Activated T-cell treated with anti-CD3 and anti-CD28 coated beads, Interleukin-2, amount 50 U/mL, for 4 hours (primary cell): ENCODE data around the gene SLC6A20. TPM values are rescaled to one million over a fixed set of nuclear protein-coding genes. Genes with fewer than 3 reads are reported as not detected.

Source experiments
- ATAC-seq, 2 donors: fragments of 200-7000 bp; cut with Tn5 transposase; one replicate each; pipeline ENCODE4 v1.10.0; 2021
- DNase-seq: peaks from one replicate; pipeline ENCODE4 v3.0.0-alpha.2; 2020
- H3K27me3 Mint-ChIP-seq: one replicate; pipeline ENCODE4 v1.8.0; 2021; ENCODE audit warnings: low read depth, mixed read lengths
- H3K36me3 Mint-ChIP-seq: one replicate; pipeline ENCODE4 v1.8.0; 2022; ENCODE audit warnings: mixed read lengths; ENCODE audit not compliant: insufficient read depth
- H3K4me1 Mint-ChIP-seq: one replicate; pipeline ENCODE4 v1.8.0; 2021; ENCODE audit warnings: low read depth, mixed read lengths
- H3K4me3 Mint-ChIP-seq: one replicate; pipeline ENCODE4 v1.8.0; 2021; ENCODE audit warnings: mild to moderate bottlenecking, moderate library complexity, mixed read lengths
- H3K9me3 Mint-ChIP-seq: one replicate; pipeline ENCODE4 v1.8.0; 2021; ENCODE audit warnings: mixed read lengths
- total RNA-seq, 3 donors: library from RNA; stranded (reverse); gene quantifications; one replicate each; pipeline ENCODE4 v1.2.1, GENCODE V29; 2021

Gene SLC6A20
- total RNA-seq, 3 donors from 2014 or later: not detected

GRCh38 chr3:45748068-45748467 is 48.3 kb downstream of the SLC6A20 start:
- Mint-ChIP-seq H3K27me3 (no peaks in the 10 kb centered on the region), H3K4me3 (no peak overlapping the region), H3K36me3 (peaks cover 11% of the 10 kb centered on the region), H3K9me3 (no peaks in the 10 kb centered on the region), H3K4me1 (no peaks in the 10 kb centered on the region)
- ATAC-seq (no peak), DNase-seq (no peak)

GRCh38 chr3:45746777-45747622 is 49.3 kb downstream of the SLC6A20 start:
- peaks cover 5% of the 10 kb centered on the region for H3K4me1 Mint-ChIP-seq
- peaks cover 17% of the 10 kb centered on the region for H3K36me3 Mint-ChIP-seq
- DNase-seq (no peak), ATAC-seq (no peak)
- H3K27me3 Mint-ChIP-seq: no peaks in the 10 kb centered on the region
- H3K4me3 Mint-ChIP-seq: no peak overlapping the region
- no peaks in the 10 kb centered on the region for H3K9me3 Mint-ChIP-seq

GRCh38 chr3:45746165-45746776 is 50.1 kb downstream of the SLC6A20 start:
- peaks cover 12% of the 10 kb centered on the region for H3K4me1 Mint-ChIP-seq
- H3K4me3 Mint-ChIP-seq: no peak overlapping the region
- H3K36me3 Mint-ChIP-seq: peaks cover 22% of the 10 kb centered on the region
- no peaks in the 10 kb centered on the region for H3K27me3 Mint-ChIP-seq
- ATAC-seq (peak in 1 of 2 donors; percentile 14), DNase-seq (no peak)
- no peaks in the 10 kb centered on the region for H3K9me3 Mint-ChIP-seq

GRCh38 chr3:45742461-45743089 is 53.8 kb downstream of the SLC6A20 start:
- no peak overlapping the region for H3K4me3 Mint-ChIP-seq
- no peaks in the 10 kb centered on the region for H3K9me3 Mint-ChIP-seq
- H3K27me3 Mint-ChIP-seq: no peaks in the 10 kb centered on the region
- DNase-seq (no peak), ATAC-seq (no peak)
- peaks cover 45% of the 10 kb centered on the region for H3K36me3 Mint-ChIP-seq
- peaks cover 33% of the 10 kb centered on the region for H3K4me1 Mint-ChIP-seq

- ATAC-seq: no peak
- Mint-ChIP-seq H3K4me1 (peaks cover 33% of the 10 kb centered on the region), H3K36me3 (peaks cover 47% of the 10 kb centered on the region), H3K27me3 (no peaks in the 10 kb centered on the region), H3K9me3 (no peaks in the 10 kb centered on the region), H3K4me3 (no peak overlapping the region)
- DNase-seq: no peak
These were observed 54.4 kb downstream of the SLC6A20 start for GRCh38 chr3:45741742-45742460.

- H3K36me3 Mint-ChIP-seq: peaks cover 52% of the 10 kb centered on the region
- no peak for DNase-seq
- no peak for ATAC-seq
- no peaks in the 10 kb centered on the region for H3K9me3 Mint-ChIP-seq
- peaks cover 33% of the 10 kb centered on the region for H3K4me1 Mint-ChIP-seq
- no peaks in the 10 kb centered on the region for H3K27me3 Mint-ChIP-seq
- no peak overlapping the region for H3K4me3 Mint-ChIP-seq
These were observed 55.1 kb downstream of the SLC6A20 start for GRCh38 chr3:45741247-45741646.

GRCh38 chr3:45739991-45740390 is 56.3 kb downstream of the SLC6A20 start:
- no peak overlapping the region for H3K4me3 Mint-ChIP-seq
- H3K27me3 Mint-ChIP-seq: no peaks in the 10 kb centered on the region
- ATAC-seq (no peak), DNase-seq (no peak)
- H3K9me3 Mint-ChIP-seq: no peaks in the 10 kb centered on the region
- H3K4me1 Mint-ChIP-seq: peaks cover 33% of the 10 kb centered on the region
- H3K36me3 Mint-ChIP-seq: peaks cover 51% of the 10 kb centered on the region

GRCh38 chr3:45737234-45737633 is 59.1 kb downstream of the SLC6A20 start:
- DNase-seq (no peak), ATAC-seq (no peak)
- no peak overlapping the region for H3K4me3 Mint-ChIP-seq
- peaks cover 62% of the 10 kb centered on the region for H3K36me3 Mint-ChIP-seq
- peaks cover 33% of the 10 kb centered on the region for H3K4me1 Mint-ChIP-seq
- no peaks in the 10 kb centered on the region for H3K27me3 Mint-ChIP-seq
- H3K9me3 Mint-ChIP-seq: no peaks in the 10 kb centered on the region

- Mint-ChIP-seq H3K27me3 (no peaks in the 10 kb centered on the region), H3K4me1 (peaks cover 28% of the 10 kb centered on the region), H3K4me3 (no peak overlapping the region), H3K36me3 (peaks cover 60% of the 10 kb centered on the region), H3K9me3 (no peaks in the 10 kb centered on the region)
- DNase-seq: no peak
- peak; percentile 37 to 52 for ATAC-seq
These were observed 59.6 kb downstream of the SLC6A20 start for GRCh38 chr3:45736707-45737106.

GRCh38 chr3:45730409-45731154 is 65.8 kb downstream of the SLC6A20 start:
- peaks cover 53% of the 10 kb centered on the region for H3K36me3 Mint-ChIP-seq
- ATAC-seq: no peak

GRCh38 chr3:45729614-45730013 is 66.7 kb downstream of the SLC6A20 start:
- H3K27me3 Mint-ChIP-seq: no peaks in the 10 kb centered on the region
- DNase-seq (no peak), ATAC-seq (no peak)
- H3K9me3 Mint-ChIP-seq: no peaks in the 10 kb centered on the region
- H3K4me1 Mint-ChIP-seq: peaks cover 29% of the 10 kb centered on the region
- no peak overlapping the region for H3K4me3 Mint-ChIP-seq
- peaks cover 54% of the 10 kb centered on the region for H3K36me3 Mint-ChIP-seq

More at GRCh38 chr3:45730409-45731154, 65.8 kb downstream of the SLC6A20 start:
- peaks cover 22% of the 10 kb centered on the region for H3K4me1 Mint-ChIP-seq
- H3K4me3 Mint-ChIP-seq: no peak overlapping the region
- no peak for DNase-seq
- H3K9me3 Mint-ChIP-seq: no peaks in the 10 kb centered on the region
- H3K27me3 Mint-ChIP-seq: no peaks in the 10 kb centered on the region

GRCh38 chr3:45724911-45725310 is 71.4 kb downstream of the SLC6A20 start:
- ATAC-seq: no peak
- Mint-ChIP-seq H3K4me3 (no peak overlapping the region), H3K4me1 (peaks cover 28% of the 10 kb centered on the region), H3K9me3 (no peaks in the 10 kb centered on the region), H3K36me3 (peaks cover 51% of the 10 kb centered on the region), H3K27me3 (no peaks in the 10 kb centered on the region)
- DNase-seq: no peak

- peaks cover 41% of the 10 kb centered on the region for H3K36me3 Mint-ChIP-seq
- H3K4me3 Mint-ChIP-seq: no peak overlapping the region
- no peaks in the 10 kb centered on the region for H3K9me3 Mint-ChIP-seq
- peaks cover 24% of the 10 kb centered on the region for H3K4me1 Mint-ChIP-seq
- ATAC-seq: no peak
- no peak for DNase-seq
- H3K27me3 Mint-ChIP-seq: no peaks in the 10 kb centered on the region
These were observed 76.5 kb downstream of the SLC6A20 start for GRCh38 chr3:45719655-45720487.
